OCI-LY7 (cell line): Measurements from ENCODE around the gene FAM118B. TPM values are rescaled to one million over a fixed set of nuclear protein-coding genes. Genes with fewer than 3 reads are reported as not detected.
"Not testable (repeated sequence)": the region's sequence is repeated elsewhere in the genome, so short reads cannot be mapped to it uniquely, and the experiment has no call there.

ENCODE experiments used
- BruUV-seq: library from RNA; stranded (reverse); fragments of 400-500 nt; replicated peaks from 2 replicates; lab custom pipeline; 2021; lab: Mats Ljungman, UMichigan
- CTCF ChIA-PET: fragments of 300-600 bp; sonication (Branson Sonifier 250); formaldehyde crosslinking; loops from one replicate; lab custom pipeline; 2022; ENCODE audit warnings: antibody characterized with exemption; ENCODE audit not compliant: unreplicated experiment; lab: Charles Lee
- POLR2A ChIA-PET: fragments of 300-600 bp; sonication (Branson Sonifier 250); formaldehyde crosslinking; loops from one replicate; lab custom pipeline; 2022; ENCODE audit warnings: antibody characterized with exemption; lab: Charles Lee
- DNase-seq: peaks from one replicate; pipeline ENCODE4 v3.0.0-alpha.2; 2015; ENCODE audit warnings: low spot score
- H2AFZ ChIP-seq: fragments of 200-600 bp; sonication (generic), shearing (Covaris generic); 2 replicates; pipeline ENCODE4 v1.6.1; 2014; ENCODE audit warnings: mild to moderate bottlenecking, antibody characterized with exemption, low read length, moderate library complexity
- H3K27ac ChIP-seq: fragments of 200-600 bp; sonication (generic); 2 replicates; pipeline ENCODE4 v1.5.1; 2014; ENCODE audit warnings: mixed run types, low read depth, mild to moderate bottlenecking, moderate library complexity, low read length, inconsistent platforms; ENCODE audit not compliant: poor library complexity, severe bottlenecking
- H3K36me3 ChIP-seq: fragments of 200-600 bp; sonication (generic); 2 replicates; pipeline ENCODE4 v1.6.1; 2014; ENCODE audit warnings: mild to moderate bottlenecking, antibody characterized with exemption, low read length, moderate library complexity, mixed read lengths; ENCODE audit not compliant: insufficient read depth
- H3K4me1 ChIP-seq: fragments of 200-600 bp; sonication (generic); 2 replicates; pipeline ENCODE4 v1.5.1; 2014; ENCODE audit warnings: mild to moderate bottlenecking, low read length; ENCODE audit not compliant: insufficient read depth, poor library complexity, severe bottlenecking
- H3K4me2 ChIP-seq: fragments of 200-600 bp; sonication (generic); 2 replicates; pipeline ENCODE4 v1.6.1; 2014; ENCODE audit warnings: mild to moderate bottlenecking, low read length
- H3K4me3 ChIP-seq: fragments of 200-600 bp; sonication (generic); 2 replicates; pipeline ENCODE4 v1.5.1; 2014; ENCODE audit warnings: mild to moderate bottlenecking, low read depth, low read length; ENCODE audit not compliant: poor library complexity, severe bottlenecking
- H3K79me2 ChIP-seq: fragments of 200-600 bp; sonication (generic); 2 replicates; pipeline ENCODE4 v1.6.1; 2016; ENCODE audit warnings: low read depth, mild to moderate bottlenecking, low read length, moderate library complexity, mixed read lengths; ENCODE audit not compliant: insufficient read depth
- H3K9me2 ChIP-seq: fragments of 200-600 bp; sonication (generic); 2 replicates; pipeline ENCODE4 v1.6.1; 2016; ENCODE audit warnings: mild to moderate bottlenecking, low read length, mixed read lengths; ENCODE audit not compliant: insufficient read depth
- H3K9me3 ChIP-seq: fragments of 200-600 bp; sonication (generic); 2 replicates; pipeline ENCODE4 v1.6.1; 2014; ENCODE audit warnings: mild to moderate bottlenecking, mixed run types, low read length, mixed read lengths
- H4K20me1 ChIP-seq: fragments of 200-600 bp; sonication (generic); 2 replicates; pipeline ENCODE4 v1.6.1; 2014; ENCODE audit warnings: mild to moderate bottlenecking, antibody characterized with exemption, low read length, moderate library complexity, mixed read lengths; ENCODE audit not compliant: insufficient read depth
- CTCF ChIP-seq: fragments of 200-600 bp; sonication (generic); conservative IDR thresholded peaks from 2 replicates; pipeline ENCODE4 v1.5.1; 2014; ENCODE audit warnings: mild to moderate bottlenecking, antibody characterized with exemption, low read length, moderate library complexity, mixed read lengths
- EZH2phosphoT487 ChIP-seq: fragments of 200-600 bp; sonication (generic); IDR thresholded peaks from 2 replicates; pipeline ENCODE4 v1.6.1; 2018; ENCODE audit warnings: low read depth, borderline replicate concordance, mild to moderate bottlenecking, mixed run types, antibody characterized with exemption, low read length, moderate library complexity, mixed read lengths
- intact Hi-C: fragments of 100-400 bp; cut with micrococcal nuclease; formaldehyde crosslinking; loops from one replicate; pipeline ENCODE4 v1.10.0; 2022; ENCODE audit not compliant: unreplicated experiment
- total RNA-seq, 2 experiments: library from RNA; depleted of rRNA in 1 of 2; stranded (reverse); fragments of >200 nt in 1 of 2; shearing (Covaris generic) in 1 of 2; gene quantifications; 2 replicates each; pipeline ENCODE4 v1.2.3, GENCODE V29; 2014 to 2022

The FAM118B gene
- total RNA-seq, 2 experiments from 2014 or later, result 9.9 to 14.8 TPM

- DNase-seq, result no peak
- ChIA-PET CTCF (no interaction called here), POLR2A (interaction anchor here (0.9 to 1.8 kb wide), 2 partner anchors 9 to 41 kb away, joined by 3 to 6 read pairs; partner anchors contain the start of gene FAM118B)
- peaks cover 66% of the 10 kb centered on the region for H3K36me3 ChIP-seq
- H3K4me1 ChIP-seq, result no peaks in the 10 kb centered on the region
- H3K79me2 ChIP-seq, result no peaks in the 10 kb centered on the region
- H3K4me2 ChIP-seq, result no peak overlapping the region
- no peak for TF ChIP-seq EZH2phosphoT487
- TF ChIP-seq CTCF, result no peak
- intact Hi-C loops, result no loop called here
- no peak overlapping the region for H3K4me3 ChIP-seq
- H4K20me1 ChIP-seq, result no peaks in the 10 kb centered on the region
- H3K9me3 ChIP-seq, result no peaks in the 10 kb centered on the region
- no peak overlapping the region for H2AFZ ChIP-seq
- no peaks in the 10 kb centered on the region for H3K9me2 ChIP-seq
- H3K27ac ChIP-seq, result no peak overlapping the region
- BruUV-seq, result no TSS peak
These were observed 41.7 kb downstream of the FAM118B start for GRCh38 chr11:126253265-126253664.

- Histone ChIP-seq H3K27ac (no peak overlapping the region), H3K9me3 (no peaks in the 10 kb centered on the region), H3K4me2 (no peak overlapping the region), H3K36me3 (peaks cover 67% of the 10 kb centered on the region), H3K4me1 (no peaks in the 10 kb centered on the region), H4K20me1 (no peaks in the 10 kb centered on the region), H3K4me3 (no peak overlapping the region), H2AFZ (no peak overlapping the region), H3K9me2 (no peaks in the 10 kb centered on the region), H3K79me2 (no peaks in the 10 kb centered on the region)
- POLR2A ChIA-PET, result interaction anchor here (0.5 to 0.9 kb wide), 3 partner anchors 36 to 80 kb away, joined by 3 read pairs; no protein-coding TSS in a partner anchor
- no peak for TF ChIP-seq EZH2phosphoT487
- TF ChIP-seq CTCF, result no peak
- intact Hi-C loops, result no loop called here
- CTCF ChIA-PET, result no interaction called here
- DNase-seq, result no peak
- no TSS peak for BruUV-seq
These were observed 43.2 kb downstream of the FAM118B start for GRCh38 chr11:126254819-126255218.

GRCh38 chr11:126255507-126255906, 43.9 kb downstream of the FAM118B start:
- intact Hi-C loops, result not testable (repeated sequence)

More at GRCh38 chr11:126255507-126255906, 43.9 kb downstream of the FAM118B start:
- BruUV-seq, H3K9me2 ChIP-seq, H3K79me2 ChIP-seq, CTCF ChIA-PET, H3K9me3 ChIP-seq, H3K4me1 ChIP-seq, H3K27ac ChIP-seq, H3K4me3 ChIP-seq, H2AFZ ChIP-seq, POLR2A ChIA-PET, DNase-seq, H4K20me1 ChIP-seq, H3K4me2 ChIP-seq: not testable (repeated sequence)
- H3K36me3 ChIP-seq, result peaks cover 72% of the 10 kb centered on the region
